ENCODE measurements around the gene ANO1.

DNA sequence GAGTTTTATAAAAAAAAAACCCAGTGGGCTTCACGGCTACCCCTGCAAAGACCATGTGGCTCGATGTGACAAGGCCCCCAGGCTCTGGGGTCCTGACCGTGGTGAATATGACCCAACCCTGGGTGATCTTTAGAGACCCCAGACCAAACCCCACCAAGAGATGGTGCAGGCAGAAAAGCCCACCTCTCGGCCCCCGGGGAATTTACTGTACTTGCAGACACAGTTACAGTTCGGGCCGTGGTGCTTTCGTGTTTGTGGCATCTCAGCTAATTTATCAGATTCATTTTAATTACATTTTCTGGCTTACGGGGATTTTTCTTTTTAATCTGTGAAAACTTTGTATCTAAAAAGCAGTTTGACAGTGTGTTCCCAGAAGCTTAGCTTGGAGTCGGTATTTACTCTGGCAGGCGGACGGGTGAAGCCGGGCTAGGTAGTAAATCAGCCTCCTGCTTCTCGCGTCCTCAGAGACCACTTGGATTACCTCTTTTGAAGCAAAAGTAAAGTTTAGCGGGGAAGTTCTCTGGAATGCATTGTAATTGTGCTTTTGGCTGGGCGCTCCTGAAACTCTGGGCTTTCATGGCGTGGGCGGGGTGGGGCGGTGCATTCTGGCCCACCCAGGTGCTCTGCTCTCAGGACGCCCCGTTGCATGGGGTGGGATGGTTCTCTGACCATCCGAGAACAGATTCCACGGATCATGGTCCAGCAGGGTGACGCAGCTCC lies 25.3 kb downstream of the ANO1 start:
- TF ChIP-seq, protein P1, sequence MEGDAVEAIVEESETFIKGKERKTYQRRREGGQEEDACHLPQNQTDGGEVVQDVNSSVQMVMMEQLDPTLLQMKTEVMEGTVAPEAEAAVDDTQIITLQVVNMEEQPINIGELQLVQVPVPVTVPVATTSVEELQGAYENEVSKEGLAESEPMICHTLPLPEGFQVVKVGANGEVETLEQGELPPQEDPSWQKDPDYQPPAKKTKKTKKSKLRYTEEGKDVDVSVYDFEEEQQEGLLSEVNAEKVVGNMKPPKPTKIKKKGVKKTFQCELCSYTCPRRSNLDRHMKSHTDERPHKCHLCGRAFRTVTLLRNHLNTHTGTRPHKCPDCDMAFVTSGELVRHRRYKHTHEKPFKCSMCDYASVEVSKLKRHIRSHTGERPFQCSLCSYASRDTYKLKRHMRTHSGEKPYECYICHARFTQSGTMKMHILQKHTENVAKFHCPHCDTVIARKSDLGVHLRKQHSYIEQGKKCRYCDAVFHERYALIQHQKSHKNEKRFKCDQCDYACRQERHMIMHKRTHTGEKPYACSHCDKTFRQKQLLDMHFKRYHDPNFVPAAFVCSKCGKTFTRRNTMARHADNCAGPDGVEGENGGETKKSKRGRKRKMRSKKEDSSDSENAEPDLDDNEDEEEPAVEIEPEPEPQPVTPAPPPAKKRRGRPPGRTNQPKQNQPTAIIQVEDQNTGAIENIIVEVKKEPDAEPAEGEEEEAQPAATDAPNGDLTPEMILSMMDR (IDR thresholded peaks at IDR 0.05) = no peak
- no peak for TF ChIP-seq POLR2A (IDR thresholded peaks at IDR 0.05)
